ENCODE results near the gene TGFB2. TPM values are rescaled to one million over a fixed set of nuclear protein-coding genes. Genes with fewer than 3 reads are reported as not detected.

TGFB2 gene
- polyA plus RNA-seq, 1 donor = 4.9 TPM

DNA sequence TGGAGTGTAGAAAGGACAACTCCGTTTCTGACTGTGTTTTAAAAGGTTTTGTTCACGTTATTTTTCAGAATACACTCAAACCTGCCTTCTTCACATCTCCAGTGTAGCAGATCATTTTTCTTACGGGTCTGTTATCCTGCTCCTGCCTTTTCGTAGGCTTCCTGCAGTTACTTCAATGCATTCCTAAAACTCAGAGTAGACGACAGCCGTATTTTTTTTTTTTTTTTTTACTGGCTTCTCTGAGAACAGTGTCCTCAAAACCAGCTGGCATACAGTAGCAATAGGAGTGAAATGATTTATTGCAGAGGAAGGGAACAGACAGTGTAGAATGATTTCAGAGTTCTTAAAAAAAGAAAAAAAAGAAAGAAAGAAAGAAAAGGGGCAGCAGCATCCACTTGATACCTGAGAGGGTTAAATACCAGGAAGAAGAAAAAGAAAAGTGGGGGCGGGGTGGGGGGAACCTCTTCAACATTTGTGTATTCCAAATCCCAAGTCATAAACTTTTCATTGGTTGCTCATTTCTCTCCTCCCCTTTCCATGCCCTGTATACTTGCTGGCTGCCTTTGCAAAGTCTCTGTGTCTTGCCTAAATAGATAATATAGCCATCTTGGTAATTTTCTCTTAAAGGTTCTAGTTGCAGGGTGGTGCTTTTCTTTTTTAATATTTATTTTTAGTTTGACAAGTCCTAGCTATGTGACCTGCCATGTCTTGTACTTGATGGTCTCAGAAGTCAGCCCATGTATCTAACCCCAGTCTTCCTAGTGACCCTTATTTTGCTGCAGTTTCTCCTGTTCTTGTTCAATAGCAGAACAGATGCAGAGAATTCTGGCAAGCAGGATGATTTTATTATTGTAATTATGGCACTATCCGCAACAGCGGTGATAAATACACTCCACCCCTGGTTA is 2.8 kb downstream of the TGFB2 start:
- DNase-seq = no peak
- WGBS (ENCODE audit: insufficient coverage, low lambda C conversion rate) = 27% methylated on average over 7 of the region's 9 CpGs
- Histone ChIP-seq H3K4me3 (ENCODE audit: low read length) (peak overlapping the region; percentile 66), H3K27me3 (ENCODE audit: control insufficient read depth, insufficient read depth, low read length) (peaks cover 54% of the 10 kb centered on the region), H3K36me3 (ENCODE audit: control insufficient read depth, insufficient read depth, low read length) (no peaks in the 10 kb centered on the region), H3K4me1 (ENCODE audit: control insufficient read depth, insufficient read depth, low read length) (peaks cover 11% of the 10 kb centered on the region), H3K9me3 (ENCODE audit: control insufficient read depth, low read depth, low read length) (peaks cover 3% of the 10 kb centered on the region), H3K27ac (ENCODE audit: low read length) (peak overlapping the region; percentile 35)

- H3K27me3 ChIP-seq (ENCODE audit: control insufficient read depth, insufficient read depth, low read length) = peaks cover 50% of the 10 kb centered on the region
- no CpG with 5 or more reads among the region's 3 CpGs for WGBS (ENCODE audit: insufficient coverage, low lambda C conversion rate)
- peaks cover 11% of the 10 kb centered on the region for H3K4me1 ChIP-seq (ENCODE audit: control insufficient read depth, insufficient read depth, low read length)
- no peak overlapping the region for H3K27ac ChIP-seq (ENCODE audit: low read length)
- H3K9me3 ChIP-seq (ENCODE audit: control insufficient read depth, low read depth, low read length) = peaks cover 3% of the 10 kb centered on the region
- DNase-seq = no peak
- no peaks in the 10 kb centered on the region for H3K36me3 ChIP-seq (ENCODE audit: control insufficient read depth, insufficient read depth, low read length)
- H3K4me3 ChIP-seq (ENCODE audit: low read length) = no peak overlapping the region
These were observed 3.5 kb downstream of the TGFB2 start for GRCh38 chr1:218348628-218349071.

DNA sequence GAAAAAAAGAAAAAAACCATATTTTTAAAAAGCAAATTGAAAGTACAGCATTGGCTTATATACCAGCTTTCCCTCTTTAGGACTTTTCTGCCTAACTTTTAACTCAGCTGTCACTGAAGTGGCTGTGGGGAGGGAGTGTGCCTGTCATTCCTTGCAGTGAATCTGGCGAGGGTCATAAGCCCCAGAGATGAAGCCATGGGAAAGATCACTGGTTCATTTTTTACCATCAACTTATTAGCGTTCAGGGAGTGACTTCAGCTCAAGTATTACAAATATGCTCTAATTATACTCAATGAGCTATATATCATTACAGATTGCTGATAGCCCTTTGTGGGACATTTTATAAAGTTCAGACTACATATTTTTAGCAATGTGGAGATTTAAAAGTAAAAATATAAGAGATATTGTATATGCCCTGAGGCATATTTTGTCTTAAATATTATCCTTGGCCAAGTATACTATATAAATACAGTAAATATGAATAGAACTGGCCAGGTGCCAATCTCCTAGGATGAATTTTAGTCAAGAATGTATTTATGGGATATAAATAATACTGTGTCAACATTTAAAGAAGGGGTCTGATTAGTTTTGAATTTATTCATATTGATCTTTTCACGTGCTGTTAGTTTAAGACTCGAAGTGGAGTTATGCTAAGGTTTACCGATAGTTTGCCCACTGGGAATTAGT is 4.4 kb downstream of the TGFB2 start:
- Histone ChIP-seq H3K9me3 (ENCODE audit: control insufficient read depth, low read depth, low read length) (peaks cover 3% of the 10 kb centered on the region), H3K27me3 (ENCODE audit: control insufficient read depth, insufficient read depth, low read length) (peaks cover 47% of the 10 kb centered on the region), H3K4me1 (ENCODE audit: control insufficient read depth, insufficient read depth, low read length) (peaks cover 11% of the 10 kb centered on the region), H3K4me3 (ENCODE audit: low read length) (no peak overlapping the region), H3K27ac (ENCODE audit: low read length) (no peak overlapping the region), H3K36me3 (ENCODE audit: control insufficient read depth, insufficient read depth, low read length) (no peaks in the 10 kb centered on the region)
- WGBS (ENCODE audit: insufficient coverage, low lambda C conversion rate) = no CpG with 5 or more reads among the region's 5 CpGs
- DNase-seq = no peak

- Histone ChIP-seq H3K4me3 (ENCODE audit: low read length) (no peak overlapping the region), H3K36me3 (ENCODE audit: control insufficient read depth, insufficient read depth, low read length) (no peaks in the 10 kb centered on the region), H3K4me1 (ENCODE audit: control insufficient read depth, insufficient read depth, low read length) (peaks cover 11% of the 10 kb centered on the region), H3K9me3 (ENCODE audit: control insufficient read depth, low read depth, low read length) (peaks cover 3% of the 10 kb centered on the region), H3K27ac (ENCODE audit: low read length) (no peak overlapping the region), H3K27me3 (ENCODE audit: control insufficient read depth, insufficient read depth, low read length) (peaks cover 41% of the 10 kb centered on the region)
- no peak for DNase-seq
- 93% methylated on average over 2 of the region's 7 CpGs for WGBS (ENCODE audit: insufficient coverage, low lambda C conversion rate)
These were observed 4.9 kb downstream of the TGFB2 start for GRCh38 chr1:218350035-218350525.

DNA sequence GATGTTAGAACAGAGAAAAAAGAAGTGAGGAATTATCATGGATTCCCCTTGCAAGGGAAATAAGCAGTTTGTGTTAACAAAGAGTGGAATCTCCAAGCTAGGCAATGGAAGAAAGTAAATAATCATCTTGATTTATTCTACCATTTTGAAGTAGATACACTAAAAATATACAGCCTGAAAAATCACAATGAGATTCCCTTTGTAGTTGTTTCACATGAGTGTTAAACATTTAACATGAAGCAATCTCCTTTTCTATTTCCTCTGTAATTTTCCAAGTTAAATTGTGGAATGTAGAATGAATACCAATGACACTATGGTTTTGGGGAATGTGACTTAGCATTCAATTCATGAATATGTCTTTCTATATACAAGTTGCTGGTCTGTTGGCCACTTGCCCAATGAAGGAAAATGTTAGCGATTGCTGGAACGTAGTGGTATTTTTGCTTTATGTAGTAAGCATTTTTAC is 5.7 kb downstream of the TGFB2 start:
- Histone ChIP-seq H3K27ac (ENCODE audit: low read length) (no peak overlapping the region), H3K4me3 (ENCODE audit: low read length) (no peak overlapping the region), H3K36me3 (ENCODE audit: control insufficient read depth, insufficient read depth, low read length) (no peaks in the 10 kb centered on the region), H3K4me1 (ENCODE audit: control insufficient read depth, insufficient read depth, low read length) (peaks cover 11% of the 10 kb centered on the region), H3K27me3 (ENCODE audit: control insufficient read depth, insufficient read depth, low read length) (peaks cover 33% of the 10 kb centered on the region), H3K9me3 (ENCODE audit: control insufficient read depth, low read depth, low read length) (peaks cover 3% of the 10 kb centered on the region)
- DNase-seq = no peak
- WGBS (ENCODE audit: insufficient coverage, low lambda C conversion rate) = no CpG with 5 or more reads among the region's 2 CpGs

DNA sequence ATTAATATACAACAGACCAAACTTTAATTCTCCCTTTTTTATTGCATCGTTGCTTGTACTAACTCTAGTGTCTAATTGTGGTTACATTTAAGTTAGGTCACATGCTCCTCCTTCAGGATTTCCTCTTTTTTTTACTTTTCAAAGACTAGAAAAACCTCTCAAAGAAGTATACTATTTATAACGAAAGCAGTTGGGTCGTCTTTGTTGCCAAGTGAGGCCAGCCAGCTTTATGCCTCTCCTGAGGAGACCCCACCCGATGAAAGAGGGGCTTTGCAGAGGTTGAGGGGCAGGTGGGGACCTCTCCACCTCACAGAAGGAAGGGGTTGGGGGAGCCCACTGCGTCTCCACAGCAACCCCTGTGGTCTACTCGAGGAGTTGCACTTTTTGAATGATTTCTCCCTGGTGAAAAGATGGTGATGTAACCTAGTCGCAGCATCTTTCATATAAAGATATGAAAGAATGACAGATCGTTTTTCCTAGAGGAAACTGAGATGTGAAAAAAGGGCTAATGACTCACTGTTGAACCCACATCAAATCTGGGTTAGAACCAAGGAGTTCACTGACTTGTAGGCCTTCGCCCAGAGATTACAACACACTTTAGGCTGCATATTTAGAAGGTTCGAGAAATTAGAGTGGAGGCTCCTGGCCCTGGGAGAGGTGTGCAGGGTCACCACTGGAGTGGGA is 6.4 kb downstream of the TGFB2 start:
- peaks cover 26% of the 10 kb centered on the region for H3K27me3 ChIP-seq (ENCODE audit: control insufficient read depth, insufficient read depth, low read length)
- H3K27ac ChIP-seq (ENCODE audit: low read length) = no peak overlapping the region
- no peaks in the 10 kb centered on the region for H3K36me3 ChIP-seq (ENCODE audit: control insufficient read depth, insufficient read depth, low read length)
- 75% methylated on average over 2 of the region's 10 CpGs for WGBS (ENCODE audit: insufficient coverage, low lambda C conversion rate)
- H3K9me3 ChIP-seq (ENCODE audit: control insufficient read depth, low read depth, low read length) = no peaks in the 10 kb centered on the region
- H3K4me3 ChIP-seq (ENCODE audit: low read length) = no peak overlapping the region
- peaks cover 9% of the 10 kb centered on the region for H3K4me1 ChIP-seq (ENCODE audit: control insufficient read depth, insufficient read depth, low read length)
- DNase-seq = no peak

DNA sequence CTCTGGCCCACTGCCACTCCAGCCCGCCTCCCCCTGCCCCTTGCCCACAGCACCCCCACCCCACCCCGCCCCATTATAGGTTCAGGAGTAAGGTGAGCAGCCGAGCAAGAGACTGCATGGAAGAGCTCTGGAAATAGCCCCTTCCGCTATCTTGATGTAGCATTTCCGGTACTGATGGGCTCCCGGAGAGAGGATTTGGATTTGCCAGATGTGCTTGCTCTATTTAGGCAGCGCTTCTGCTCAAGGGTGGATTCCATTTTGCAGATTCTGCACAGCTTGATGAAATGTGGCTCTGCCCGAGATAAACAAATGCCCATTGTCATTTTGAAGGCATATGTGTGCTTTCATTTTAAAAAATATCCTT is 6.9 kb downstream of the TGFB2 start:
- no CpG with 5 or more reads among the region's 8 CpGs for WGBS (ENCODE audit: insufficient coverage, low lambda C conversion rate)
- no peak overlapping the region for H3K27ac ChIP-seq (ENCODE audit: low read length)

GRCh38 chr1:218353656-218354055 is 8.5 kb downstream of the TGFB2 start:
- no peak overlapping the region for H3K27ac ChIP-seq (ENCODE audit: low read length)
- no peaks in the 10 kb centered on the region for H3K4me1 ChIP-seq (ENCODE audit: control insufficient read depth, insufficient read depth, low read length)
- no CpG with 5 or more reads among the region's 4 CpGs for WGBS (ENCODE audit: insufficient coverage, low lambda C conversion rate)

More for the DNA sequence above, 6.9 kb downstream of the TGFB2 start:
- Histone ChIP-seq H3K4me1 (ENCODE audit: control insufficient read depth, insufficient read depth, low read length) (peaks cover 3% of the 10 kb centered on the region), H3K36me3 (ENCODE audit: control insufficient read depth, insufficient read depth, low read length) (no peaks in the 10 kb centered on the region), H3K4me3 (ENCODE audit: low read length) (no peak overlapping the region), H3K9me3 (ENCODE audit: control insufficient read depth, low read depth, low read length) (no peaks in the 10 kb centered on the region), H3K27me3 (ENCODE audit: control insufficient read depth, insufficient read depth, low read length) (peaks cover 21% of the 10 kb centered on the region)
- no peak for DNase-seq

DNA sequence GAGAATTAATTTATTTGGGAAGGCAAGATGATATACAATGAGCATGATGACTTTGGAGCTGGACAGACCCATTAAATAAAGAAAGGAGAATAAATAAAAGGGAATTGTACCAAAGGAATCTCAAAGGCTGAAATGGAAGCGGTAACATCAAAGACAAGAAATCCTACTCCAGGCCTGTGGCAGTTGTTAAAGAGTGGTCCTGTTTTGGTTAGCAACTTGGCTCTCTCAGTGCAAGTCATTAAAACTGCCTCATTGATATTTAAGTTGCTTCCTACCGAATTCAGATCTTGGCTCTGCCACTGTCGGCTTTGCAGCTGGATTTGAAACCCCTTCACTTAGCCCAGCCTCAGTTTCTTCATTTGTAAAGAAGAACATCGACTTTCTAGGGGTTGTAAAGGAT is 10.1 kb downstream of the TGFB2 start:
- H3K4me1 ChIP-seq (ENCODE audit: control insufficient read depth, insufficient read depth, low read length) = no peaks in the 10 kb centered on the region
- no peaks in the 10 kb centered on the region for H3K36me3 ChIP-seq (ENCODE audit: control insufficient read depth, insufficient read depth, low read length)
- WGBS (ENCODE audit: insufficient coverage, low lambda C conversion rate) = 38% methylated on average over 2 of the region's 4 CpGs
- peaks cover under 1% of the 10 kb centered on the region for H3K27me3 ChIP-seq (ENCODE audit: control insufficient read depth, insufficient read depth, low read length)
- H3K27ac ChIP-seq (ENCODE audit: low read length) = no peak overlapping the region
- DNase-seq = no peak
- H3K4me3 ChIP-seq (ENCODE audit: low read length) = no peak overlapping the region
- no peaks in the 10 kb centered on the region for H3K9me3 ChIP-seq (ENCODE audit: control insufficient read depth, low read depth, low read length)

More at GRCh38 chr1:218353656-218354055, 8.5 kb downstream of the TGFB2 start:
- Histone ChIP-seq H3K9me3 (ENCODE audit: control insufficient read depth, low read depth, low read length) (no peaks in the 10 kb centered on the region), H3K36me3 (ENCODE audit: control insufficient read depth, insufficient read depth, low read length) (no peaks in the 10 kb centered on the region), H3K27me3 (ENCODE audit: control insufficient read depth, insufficient read depth, low read length) (peaks cover 7% of the 10 kb centered on the region), H3K4me3 (ENCODE audit: low read length) (no peak overlapping the region)
- DNase-seq = no peak
